ENCODE measurements around the gene ZNF75A. TPM values are rescaled to one million over a fixed set of nuclear protein-coding genes. Genes with fewer than 3 reads are reported as not detected.

ZNF75A gene
- 13.4 and 23.4 TPM in 2 replicates for total RNA-seq

GRCh38 chr16:3305109-3306068, at the start of gene ZNF75A, which contains the start of gene TIGD7:
ZNF75A (plus strand) TSS chr16:3305497; CDS start chr16:3308429, 2,932 bp downstream.
TIGD7 (minus strand) TSS chr16:3305430; CDS start chr16:3300614, 4,816 bp downstream.

GRCh38 chr16:3256146-3256865, 49.0 kb upstream of the ZNF75A start, which contains the start of gene MEFV:
MEFV (minus strand) TSS chr16:3256633; CDS start chr16:3256587, 46 bp downstream.

GRCh38 chr16:3282730-3283542, 22.4 kb upstream of the ZNF75A start, which contains the start of gene ZNF263:
ZNF263 (plus strand) TSS chr16:3283491; CDS start chr16:3283819, 328 bp downstream.

GRCh38 chr16:3355589-3355988, 50.3 kb downstream of the ZNF75A start, which contains the start of gene OR2C1:
OR2C1 (plus strand) TSS chr16:3355889; CDS start chr16:3355941, 52 bp downstream.

Other genes with a start within 250 kb of the ZNF75A start
- 105 and 319 TPM in 2 replicates for gene IL32, start 239.9 kb upstream of the ZNF75A start, total RNA-seq
- gene ZSCAN10, start 206.2 kb upstream of the ZNF75A start, total RNA-seq: not detected in 2 replicates
- 15.6 and 27.2 TPM in 2 replicates for gene ZNF205, start 192.9 kb upstream of the ZNF75A start, total RNA-seq
- 4.2 and 7.5 TPM in 2 replicates for gene ZNF213, start 170.5 kb upstream of the ZNF75A start, total RNA-seq
- gene OR1F1, start 117.3 kb upstream of the ZNF75A start, total RNA-seq: not detected in 2 replicates
- 8.4 and 11.0 TPM in 2 replicates for gene ZNF200, start 70.3 kb upstream of the ZNF75A start, total RNA-seq
- gene MEFV, start 48.9 kb upstream of the ZNF75A start, total RNA-seq: 0.13 TPM in 1 of 2 replicates, not detected in the other
- 30.6 and 45.6 TPM in 2 replicates for gene ZNF263, start 22.0 kb upstream of the ZNF75A start, total RNA-seq
- gene TIGD7, start 67 bp upstream of the ZNF75A start, total RNA-seq: 2.6 and 3.7 TPM in 2 replicates
- not detected in 2 replicates for gene OR2C1, start 50.4 kb downstream of the ZNF75A start, total RNA-seq
- gene ZSCAN32, start 95.5 kb downstream of the ZNF75A start, total RNA-seq: 6.0 and 8.9 TPM in 2 replicates
- 4.8 and 4.9 TPM in 2 replicates for gene ZNF174, start 95.7 kb downstream of the ZNF75A start, total RNA-seq
- gene ZNF597, start 138.0 kb downstream of the ZNF75A start, total RNA-seq: 1.3 and 2.3 TPM in 2 replicates
- 6.6 and 17.7 TPM in 2 replicates for gene NAA60, start 138.2 kb downstream of the ZNF75A start, total RNA-seq
- gene C16orf90, start 190.0 kb downstream of the ZNF75A start, total RNA-seq: not detected in 2 replicates
- gene CLUAP1, start 195.5 kb downstream of the ZNF75A start, total RNA-seq: 7.1 and 15.6 TPM in 2 replicates

All from bladder microvascular endothelial cell (primary cell).